Caco-2 (cell line): Measurements from ENCODE around the gene ZNF668. TPM values are rescaled to one million over a fixed set of nuclear protein-coding genes. Genes with fewer than 3 reads are reported as not detected.

ENCODE experiments used
- BruUV-seq: library from RNA; stranded (reverse); fragments of 400-500 nt; replicated peaks from 2 replicates; lab custom pipeline; 2021; lab: Mats Ljungman, UMichigan
- CTCF ChIA-PET: fragments of 300-600 bp; sonication (Branson Sonifier 250); formaldehyde crosslinking; loops from one replicate; lab custom pipeline; 2022; ENCODE audit warnings: antibody characterized with exemption; lab: Charles Lee
- POLR2A ChIA-PET: fragments of 300-600 bp; sonication (Branson Sonifier 250); formaldehyde crosslinking; loops from one replicate; lab custom pipeline; 2022; ENCODE audit warnings: antibody characterized with exemption; lab: Charles Lee
- DNase-seq, 2 experiments: peaks; one replicate each; pipeline versions ENCODE4 v3.0.0 to v3.0.0-alpha.2; 2020 to 2022
- H3K27me3 ChIP-seq: replicated peaks from 2 replicates; pipeline ENCODE4 v1.6.0; 2011; ENCODE audit warnings: low read length; ENCODE audit not compliant: control insufficient read depth, insufficient read depth
- H3K36me3 ChIP-seq: 2 replicates; pipeline ENCODE4 v1.5.1; 2011; ENCODE audit warnings: low read length; ENCODE audit not compliant: control insufficient read depth, insufficient read depth
- H3K4me1 ChIP-seq: fragments of 250-450 bp; sonication (Bioruptor Pico); 2 replicates; pipeline ENCODE4 v1.5.1; 2020; ENCODE audit warnings: mild to moderate bottlenecking
- H3K4me3 ChIP-seq: 2 replicates; pipeline ENCODE4 v1.5.1; 2011; ENCODE audit warnings: low read depth, mild to moderate bottlenecking, control low read depth, low read length
- H3K9me3 ChIP-seq: fragments of 250-450 bp; sonication (Bioruptor Pico); 2 replicates; pipeline ENCODE4 v1.5.1; 2020; ENCODE audit warnings: mild to moderate bottlenecking, moderate library complexity
- H3K27ac Mint-ChIP-seq: one replicate; pipeline ENCODE4 v1.8.0; 2022; ENCODE audit warnings: mixed read lengths; ENCODE audit not compliant: unreplicated experiment
- H3K27me3 Mint-ChIP-seq: one replicate; pipeline ENCODE4 v1.8.0; 2022; ENCODE audit warnings: mixed read lengths; ENCODE audit not compliant: insufficient read depth, unreplicated experiment
- H3K36me3 Mint-ChIP-seq: one replicate; pipeline ENCODE4 v1.8.0; 2022; ENCODE audit warnings: mild to moderate bottlenecking, mixed read lengths; ENCODE audit not compliant: insufficient read depth, unreplicated experiment
- H3K4me1 Mint-ChIP-seq: one replicate; pipeline ENCODE4 v1.8.0; 2022; ENCODE audit warnings: low read depth, mixed read lengths; ENCODE audit not compliant: unreplicated experiment
- H3K4me3 Mint-ChIP-seq: one replicate; pipeline ENCODE4 v1.8.0; 2022; ENCODE audit warnings: mild to moderate bottlenecking, moderate library complexity, mixed read lengths; ENCODE audit not compliant: unreplicated experiment
- H3K9me3 Mint-ChIP-seq: one replicate; pipeline ENCODE4 v1.8.0; 2022; ENCODE audit warnings: mixed read lengths; ENCODE audit not compliant: unreplicated experiment
- intact Hi-C: fragments of 100-400 bp; cut with micrococcal nuclease; formaldehyde crosslinking; loops from one replicate; pipeline ENCODE4 v1.10.0; 2022; ENCODE audit not compliant: unreplicated experiment
- total RNA-seq: library from RNA; stranded (reverse); gene quantifications from 2 replicates; pipeline ENCODE4 v1.2.3, GENCODE V29; 2022
- TF ChIP-seq, protein P1 (sequence below), 2 experiments: fragments of 200-600 bp in 1 of 2; IDR thresholded peaks; 1 replicate in 1 of 2; 2 replicates in 1 of 2; pipeline versions ENCODE4 v1.5.1 to v1.8.0; 2011 to 2022; ENCODE audit warnings: antibody characterized with exemption in 1 of 2, control low read depth in 1 of 2, inconsistent platforms in 1 of 2, low read depth in 1 of 2, low read length in 1 of 2, mild to moderate bottlenecking in 1 of 2, moderate library complexity in 1 of 2; ENCODE audit not compliant: insufficient read depth in 1 of 2, severe bottlenecking in 1 of 2, unreplicated experiment in 1 of 2

ZNF668 gene
- total RNA-seq, 1 experiment from 2014 or later, result 8.7 TPM

DNA sequence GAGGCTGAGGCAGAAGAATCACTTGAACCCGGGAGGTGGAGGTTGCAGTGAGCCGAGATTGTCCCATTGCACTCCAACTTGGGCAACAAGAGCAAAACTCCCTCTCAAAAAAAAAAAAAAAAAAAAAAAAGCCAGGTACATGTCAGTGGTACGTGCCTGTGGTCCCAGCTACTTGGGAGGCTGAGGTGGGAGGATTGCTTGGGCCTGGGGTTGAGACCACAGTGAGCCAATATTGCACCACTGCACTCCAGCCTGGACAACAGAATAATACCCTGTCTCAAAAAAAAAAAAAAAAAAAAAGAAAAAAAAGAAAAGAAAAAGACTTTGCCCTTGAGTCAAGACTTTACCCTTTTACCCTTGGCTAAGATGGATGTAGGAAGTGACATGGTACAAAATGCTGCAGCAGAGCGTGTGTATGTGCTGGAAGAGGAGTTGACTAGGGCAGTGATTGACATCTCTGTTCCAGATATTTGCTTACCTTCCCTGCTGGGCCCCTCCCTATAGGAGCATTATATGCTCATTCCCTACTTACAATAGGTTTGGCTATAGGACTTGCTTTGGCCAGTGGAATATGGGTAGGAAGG, 30.1 kb downstream of the ZNF668 start:
- H3K27me3 Mint-ChIP-seq, result no peaks in the 10 kb centered on the region
- H3K4me3 Mint-ChIP-seq, result no peak overlapping the region
- Histone ChIP-seq H3K4me1 (no peaks in the 10 kb centered on the region), H3K36me3 (no peaks in the 10 kb centered on the region; the same call in 1 of the 2 replicates), H3K9me3 (no peaks in the 10 kb centered on the region), H3K4me3 (no peak overlapping the region), H3K27me3 (no peaks in the 10 kb centered on the region)
- H3K9me3 Mint-ChIP-seq, result no peaks in the 10 kb centered on the region
- intact Hi-C loops, result no loop called here
- CTCF ChIA-PET, result no interaction called here
- POLR2A ChIA-PET, result no interaction called here
- no TSS peak for BruUV-seq
- H3K4me1 Mint-ChIP-seq, result no peaks in the 10 kb centered on the region
- no peak for DNase-seq
- TF ChIP-seq, protein P1, sequence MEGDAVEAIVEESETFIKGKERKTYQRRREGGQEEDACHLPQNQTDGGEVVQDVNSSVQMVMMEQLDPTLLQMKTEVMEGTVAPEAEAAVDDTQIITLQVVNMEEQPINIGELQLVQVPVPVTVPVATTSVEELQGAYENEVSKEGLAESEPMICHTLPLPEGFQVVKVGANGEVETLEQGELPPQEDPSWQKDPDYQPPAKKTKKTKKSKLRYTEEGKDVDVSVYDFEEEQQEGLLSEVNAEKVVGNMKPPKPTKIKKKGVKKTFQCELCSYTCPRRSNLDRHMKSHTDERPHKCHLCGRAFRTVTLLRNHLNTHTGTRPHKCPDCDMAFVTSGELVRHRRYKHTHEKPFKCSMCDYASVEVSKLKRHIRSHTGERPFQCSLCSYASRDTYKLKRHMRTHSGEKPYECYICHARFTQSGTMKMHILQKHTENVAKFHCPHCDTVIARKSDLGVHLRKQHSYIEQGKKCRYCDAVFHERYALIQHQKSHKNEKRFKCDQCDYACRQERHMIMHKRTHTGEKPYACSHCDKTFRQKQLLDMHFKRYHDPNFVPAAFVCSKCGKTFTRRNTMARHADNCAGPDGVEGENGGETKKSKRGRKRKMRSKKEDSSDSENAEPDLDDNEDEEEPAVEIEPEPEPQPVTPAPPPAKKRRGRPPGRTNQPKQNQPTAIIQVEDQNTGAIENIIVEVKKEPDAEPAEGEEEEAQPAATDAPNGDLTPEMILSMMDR (IDR thresholded peaks at IDR 0.05; ENCODE audit: insufficient read depth in 1 of 2, low read depth in 1 of 2, low read length in 1 of 2, severe bottlenecking in 1 of 2, unreplicated experiment in 1 of 2), result no peak
- H3K27ac Mint-ChIP-seq, result no peak overlapping the region
- H3K36me3 Mint-ChIP-seq, result peaks cover 5% of the 10 kb centered on the region

DNA sequence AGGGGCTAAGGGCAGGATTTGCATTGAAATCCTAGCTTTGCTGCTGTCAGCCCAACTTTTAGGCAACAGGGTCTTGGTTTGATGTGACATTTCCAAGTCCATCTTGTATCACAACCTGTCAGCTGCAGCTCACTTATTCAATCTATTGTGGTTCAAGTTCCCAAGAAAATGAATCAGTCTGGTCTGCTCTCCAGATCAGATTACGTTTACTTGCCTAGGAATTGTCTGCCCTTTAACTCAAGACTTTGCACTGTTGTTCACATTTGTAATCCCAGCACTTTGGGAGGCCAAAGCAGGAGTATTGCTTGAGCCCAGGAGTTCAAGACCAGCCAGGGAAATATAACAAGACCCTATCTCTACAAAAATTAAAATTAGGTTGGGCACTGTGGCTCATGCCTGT, 30.7 kb downstream of the ZNF668 start:
- BruUV-seq, result no TSS peak
- Mint-ChIP-seq H3K9me3 (no peaks in the 10 kb centered on the region), H3K27ac (no peak overlapping the region), H3K27me3 (no peaks in the 10 kb centered on the region), H3K36me3 (peaks cover 5% of the 10 kb centered on the region), H3K4me1 (no peaks in the 10 kb centered on the region), H3K4me3 (no peak overlapping the region)
- Histone ChIP-seq H3K4me3 (no peak overlapping the region), H3K36me3 (no peaks in the 10 kb centered on the region; the same call in 1 of the 2 replicates), H3K27me3 (no peaks in the 10 kb centered on the region), H3K9me3 (no peaks in the 10 kb centered on the region), H3K4me1 (no peaks in the 10 kb centered on the region)
- no peak for DNase-seq
- TF ChIP-seq, protein P1 (IDR thresholded peaks at IDR 0.05; ENCODE audit: insufficient read depth in 1 of 2, low read depth in 1 of 2, low read length in 1 of 2, severe bottlenecking in 1 of 2, unreplicated experiment in 1 of 2), result no peak
- ChIA-PET POLR2A (no interaction called here), CTCF (no interaction called here)
- intact Hi-C loops, result no loop called here

DNA sequence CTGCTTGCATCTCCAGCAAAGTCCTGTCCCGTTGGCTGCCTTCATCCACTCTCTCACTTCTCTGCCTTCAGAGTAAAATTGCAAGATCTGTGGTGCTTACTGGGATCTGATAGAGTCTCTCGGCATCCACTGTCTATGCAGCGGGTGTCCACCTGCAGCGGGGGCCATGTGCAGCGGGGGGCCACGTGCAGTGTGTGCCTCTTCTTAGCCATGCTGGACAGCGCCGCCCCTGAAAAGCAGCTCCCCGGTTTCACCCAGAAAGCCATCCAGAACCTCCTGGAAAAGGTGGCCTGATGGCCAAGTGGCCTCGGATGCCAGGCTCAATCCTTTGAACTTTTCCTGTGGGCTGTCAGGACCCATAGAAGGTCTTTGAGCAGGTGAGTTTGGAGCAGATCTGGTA, 31.2 kb downstream of the ZNF668 start:
- Mint-ChIP-seq H3K9me3 (no peaks in the 10 kb centered on the region), H3K27ac (no peak overlapping the region), H3K36me3 (peaks cover 5% of the 10 kb centered on the region), H3K4me3 (no peak overlapping the region), H3K4me1 (no peaks in the 10 kb centered on the region), H3K27me3 (no peaks in the 10 kb centered on the region)
- H3K9me3 ChIP-seq, result no peaks in the 10 kb centered on the region
- DNase-seq, result no peak
- ChIA-PET POLR2A (no interaction called here), CTCF (no interaction called here)
- H3K36me3 ChIP-seq, result no peaks in the 10 kb centered on the region; the same call in 1 of the 2 replicates
- no TSS peak for BruUV-seq
- no peaks in the 10 kb centered on the region for H3K27me3 ChIP-seq
- no peaks in the 10 kb centered on the region for H3K4me1 ChIP-seq
- intact Hi-C loops, result no loop called here
- no peak overlapping the region for H3K4me3 ChIP-seq
- TF ChIP-seq, protein P1 (IDR thresholded peaks at IDR 0.05; ENCODE audit: insufficient read depth in 1 of 2, low read depth in 1 of 2, low read length in 1 of 2, severe bottlenecking in 1 of 2, unreplicated experiment in 1 of 2), result no peak
